OCI-LY1 (cell line): ENCODE data around the gene CACNB2.
A peak's percentile ranks its signal among the peaks of the same experiment; 100 is the strongest.

Source experiments
- H2AFZ ChIP-seq: fragments of 200-600 bp; sonication (generic), shearing (Covaris generic); 2 replicates; pipeline ENCODE4 v1.6.0; 2014; ENCODE audit warnings: antibody characterized with exemption, mild to moderate bottlenecking, low read length
- H3F3A ChIP-seq: fragments of 200-600 bp; sonication (generic), shearing (Covaris generic); 2 replicates; pipeline ENCODE4 v1.6.0; 2014; ENCODE audit warnings: mild to moderate bottlenecking, antibody characterized with exemption, low read length, moderate library complexity; ENCODE audit not compliant: insufficient read depth
- H3K27ac ChIP-seq: fragments of 200-600 bp; sonication (generic); 2 replicates; pipeline ENCODE4 v1.5.1; 2014; ENCODE audit warnings: low read length, mixed run types, mild to moderate bottlenecking, low read depth; ENCODE audit not compliant: poor library complexity, severe bottlenecking
- H3K27me3 ChIP-seq: fragments of 200-600 bp; sonication (generic); 2 replicates; pipeline ENCODE4 v1.6.0; 2014; ENCODE audit warnings: antibody characterized with exemption, mild to moderate bottlenecking, low read length, moderate library complexity; ENCODE audit not compliant: insufficient read depth
- H3K36me3 ChIP-seq: fragments of 200-600 bp; sonication (generic); 2 replicates; pipeline ENCODE4 v1.6.1; 2014; ENCODE audit warnings: mild to moderate bottlenecking, antibody characterized with exemption, low read length, moderate library complexity, mixed read lengths; ENCODE audit not compliant: insufficient read depth
- H3K4me1 ChIP-seq: fragments of 200-600 bp; sonication (generic); 2 replicates; pipeline ENCODE4 v1.5.1; 2014; ENCODE audit warnings: mild to moderate bottlenecking, low read length, moderate library complexity; ENCODE audit not compliant: insufficient read depth, severe bottlenecking
- H3K4me2 ChIP-seq: fragments of 200-600 bp; sonication (generic), shearing (Covaris generic); 2 replicates; pipeline ENCODE4 v1.6.1; 2014; ENCODE audit warnings: low read length
- H3K4me3 ChIP-seq: fragments of 200-600 bp; sonication (generic); 2 replicates; pipeline ENCODE4 v1.5.1; 2014; ENCODE audit warnings: low read length, low read depth, mild to moderate bottlenecking, mixed read lengths; ENCODE audit not compliant: poor library complexity, severe bottlenecking
- H3K79me2 ChIP-seq: fragments of 200-600 bp; shearing (Covaris generic); 2 replicates; pipeline ENCODE4 v1.6.1; 2016; ENCODE audit warnings: mixed run types, low read length, mixed read lengths; ENCODE audit not compliant: insufficient read depth
- H3K9ac ChIP-seq: fragments of 200-600 bp; sonication (generic), shearing (Covaris generic); 2 replicates; pipeline ENCODE4 v1.6.1; 2014; ENCODE audit warnings: mild to moderate bottlenecking, low read length, mixed read lengths
- H3K9me2 ChIP-seq: fragments of 200-600 bp; sonication (generic), shearing (Covaris generic); 2 replicates; pipeline ENCODE4 v1.6.1; 2014; ENCODE audit warnings: low read depth, mild to moderate bottlenecking, low read length, mixed read lengths
- H3K9me3 ChIP-seq: fragments of 200-600 bp; shearing (Covaris generic); 2 replicates; pipeline ENCODE4 v1.6.1; 2014; ENCODE audit warnings: low read length, mixed read lengths
- H4K20me1 ChIP-seq: fragments of 200-600 bp; sonication (generic), shearing (Covaris generic); 2 replicates; pipeline ENCODE4 v1.6.0; 2016; ENCODE audit warnings: mild to moderate bottlenecking, low read length; ENCODE audit not compliant: insufficient read depth
- EZH2 ChIP-seq: fragments of 200-600 bp; sonication (generic), shearing (Covaris generic); IDR thresholded peaks from 2 replicates; pipeline ENCODE4 v1.8.0; 2017; ENCODE audit warnings: borderline replicate concordance, mixed run types, mild to moderate bottlenecking, antibody characterized with exemption, low read length, moderate library complexity, mixed read lengths
- TF ChIP-seq, protein P1 (sequence below): fragments of 200-600 bp; sonication (generic), shearing (Covaris generic); IDR thresholded peaks from 2 replicates; pipeline ENCODE4 v1.5.1; 2017; ENCODE audit warnings: mild to moderate bottlenecking, antibody characterized with exemption, low read length, moderate library complexity, mixed read lengths

The CACNB2 gene

DNA sequence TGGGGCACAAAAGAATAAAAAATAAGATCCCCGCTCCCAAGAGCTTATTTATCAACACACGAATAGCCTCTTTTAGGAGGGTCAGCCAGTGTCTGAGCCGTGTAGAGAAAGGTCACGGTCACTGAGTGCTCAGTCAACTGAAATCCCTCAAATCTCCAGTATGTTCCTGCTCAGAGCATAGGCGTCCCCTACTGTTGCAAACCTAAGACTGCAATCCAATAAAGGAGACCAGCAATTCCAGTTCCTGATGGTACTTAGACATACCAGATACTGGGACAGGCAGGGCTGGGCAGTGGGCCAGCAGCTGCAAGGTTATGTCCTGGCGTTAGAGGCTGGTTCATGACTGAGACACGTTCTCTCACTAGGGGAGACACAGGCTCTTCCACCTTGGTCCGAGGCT is 93.6 kb downstream of the CACNB2 start:
- H3K36me3 ChIP-seq: no peaks in the 10 kb centered on the region
- TF ChIP-seq, protein P1, sequence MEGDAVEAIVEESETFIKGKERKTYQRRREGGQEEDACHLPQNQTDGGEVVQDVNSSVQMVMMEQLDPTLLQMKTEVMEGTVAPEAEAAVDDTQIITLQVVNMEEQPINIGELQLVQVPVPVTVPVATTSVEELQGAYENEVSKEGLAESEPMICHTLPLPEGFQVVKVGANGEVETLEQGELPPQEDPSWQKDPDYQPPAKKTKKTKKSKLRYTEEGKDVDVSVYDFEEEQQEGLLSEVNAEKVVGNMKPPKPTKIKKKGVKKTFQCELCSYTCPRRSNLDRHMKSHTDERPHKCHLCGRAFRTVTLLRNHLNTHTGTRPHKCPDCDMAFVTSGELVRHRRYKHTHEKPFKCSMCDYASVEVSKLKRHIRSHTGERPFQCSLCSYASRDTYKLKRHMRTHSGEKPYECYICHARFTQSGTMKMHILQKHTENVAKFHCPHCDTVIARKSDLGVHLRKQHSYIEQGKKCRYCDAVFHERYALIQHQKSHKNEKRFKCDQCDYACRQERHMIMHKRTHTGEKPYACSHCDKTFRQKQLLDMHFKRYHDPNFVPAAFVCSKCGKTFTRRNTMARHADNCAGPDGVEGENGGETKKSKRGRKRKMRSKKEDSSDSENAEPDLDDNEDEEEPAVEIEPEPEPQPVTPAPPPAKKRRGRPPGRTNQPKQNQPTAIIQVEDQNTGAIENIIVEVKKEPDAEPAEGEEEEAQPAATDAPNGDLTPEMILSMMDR: peak; percentile 15
- no peak for TF ChIP-seq EZH2
- no peaks in the 10 kb centered on the region for H3K9me2 ChIP-seq
- H3K9ac ChIP-seq: no peak overlapping the region
- no peaks in the 10 kb centered on the region for H3K4me1 ChIP-seq
- H2AFZ ChIP-seq: no peak overlapping the region
- H3K27ac ChIP-seq: no peak overlapping the region
- H3K27me3 ChIP-seq: no peaks in the 10 kb centered on the region
- H3K9me3 ChIP-seq: no peaks in the 10 kb centered on the region
- H3K4me2 ChIP-seq: no peak overlapping the region
- H3F3A ChIP-seq: no peaks in the 10 kb centered on the region
- H3K79me2 ChIP-seq: no peaks in the 10 kb centered on the region
- no peak overlapping the region for H3K4me3 ChIP-seq
- H4K20me1 ChIP-seq: no peaks in the 10 kb centered on the region

- H3K36me3 ChIP-seq: no peaks in the 10 kb centered on the region
- H3K27ac ChIP-seq: no peak overlapping the region
- no peaks in the 10 kb centered on the region for H3K4me1 ChIP-seq
- H3K79me2 ChIP-seq: no peaks in the 10 kb centered on the region
- H2AFZ ChIP-seq: no peak overlapping the region
- no peak overlapping the region for H3K4me3 ChIP-seq
- no peaks in the 10 kb centered on the region for H3K9me3 ChIP-seq
- no peaks in the 10 kb centered on the region for H3K9me2 ChIP-seq
- H4K20me1 ChIP-seq: no peaks in the 10 kb centered on the region
- H3K27me3 ChIP-seq: no peaks in the 10 kb centered on the region
- no peaks in the 10 kb centered on the region for H3F3A ChIP-seq
- TF ChIP-seq EZH2: no peak
- TF ChIP-seq, protein P1: no peak
- no peak overlapping the region for H3K9ac ChIP-seq
- no peak overlapping the region for H3K4me2 ChIP-seq
These were observed 95.3 kb downstream of the CACNB2 start for GRCh38 chr10:18235477-18235876.

DNA sequence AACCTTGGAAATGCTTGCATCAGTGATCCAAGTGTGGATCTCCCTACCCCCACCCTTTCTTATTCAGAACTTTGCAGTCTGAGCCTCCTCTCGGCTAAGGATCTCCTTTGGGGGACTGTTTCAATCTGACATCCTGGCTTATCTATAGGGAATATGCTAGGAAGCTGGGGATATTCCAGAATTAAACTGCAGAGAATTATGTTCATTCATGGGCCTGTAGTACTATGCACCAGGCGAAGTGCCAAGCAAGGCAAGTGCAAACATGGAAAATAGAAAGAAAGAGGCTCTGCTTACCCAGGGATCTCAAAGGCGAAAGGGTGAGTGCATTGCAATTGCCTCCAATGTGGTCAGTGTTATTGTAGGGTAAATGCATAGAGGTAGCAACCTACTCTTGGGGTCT is 96.5 kb downstream of the CACNB2 start:
- H4K20me1 ChIP-seq: no peaks in the 10 kb centered on the region
- H3K79me2 ChIP-seq: no peaks in the 10 kb centered on the region
- no peaks in the 10 kb centered on the region for H3F3A ChIP-seq
- no peak overlapping the region for H3K9ac ChIP-seq
- no peak overlapping the region for H3K4me2 ChIP-seq
- H2AFZ ChIP-seq: no peak overlapping the region
- no peak overlapping the region for H3K27ac ChIP-seq
- H3K27me3 ChIP-seq: no peaks in the 10 kb centered on the region
- H3K9me3 ChIP-seq: no peaks in the 10 kb centered on the region
- H3K9me2 ChIP-seq: no peaks in the 10 kb centered on the region
- TF ChIP-seq, protein P1: no peak
- TF ChIP-seq EZH2: no peak
- no peak overlapping the region for H3K4me3 ChIP-seq
- H3K4me1 ChIP-seq: no peaks in the 10 kb centered on the region
- no peaks in the 10 kb centered on the region for H3K36me3 ChIP-seq
